GM23338 (cell line): ENCODE measurements around the gene CDC23.

Source experiments
- CTCF ChIP-seq, 2 experiments: fragments of 200-600 bp in 1 of 2; sonication (generic) in 1 of 2; conservative IDR thresholded peaks; 2 replicates each; pipeline versions ENCODE4 v1.5.1 to v1.6.1; 2016 to 2017; ENCODE audit warnings: antibody characterized with exemption in 2 of 2, low read depth in 2 of 2, mild to moderate bottlenecking in 2 of 2, moderate library complexity in 1 of 2
- EZH2 ChIP-seq: fragments of 200-600 bp; sonication (generic); IDR thresholded peaks from one replicate; pipeline ENCODE4 v1.8.0; 2017; ENCODE audit warnings: antibody characterized with exemption, mild to moderate bottlenecking, low read depth; ENCODE audit not compliant: unreplicated experiment
- JUNB ChIP-seq: IDR thresholded peaks from one replicate; pipeline ENCODE4 v1.6.1; 2016; ENCODE audit warnings: antibody characterized with exemption; ENCODE audit not compliant: unreplicated experiment

GRCh38 chr5:138240650-138241385 is 27.7 kb upstream of the CDC23 start:
- TF ChIP-seq CTCF (conservative IDR thresholded peaks at IDR 0.05; ENCODE audit: low read depth in 2 of 2) (no peak), EZH2 (no peak), JUNB (no peak)
